ENCODE data around the gene ZDHHC13. TPM values are rescaled to one million over a fixed set of nuclear protein-coding genes. Genes with fewer than 3 reads are reported as not detected.

The ZDHHC13 gene
- total RNA-seq, 2 donors from 2014 or later: 12.2 to 12.3 TPM

DNA sequence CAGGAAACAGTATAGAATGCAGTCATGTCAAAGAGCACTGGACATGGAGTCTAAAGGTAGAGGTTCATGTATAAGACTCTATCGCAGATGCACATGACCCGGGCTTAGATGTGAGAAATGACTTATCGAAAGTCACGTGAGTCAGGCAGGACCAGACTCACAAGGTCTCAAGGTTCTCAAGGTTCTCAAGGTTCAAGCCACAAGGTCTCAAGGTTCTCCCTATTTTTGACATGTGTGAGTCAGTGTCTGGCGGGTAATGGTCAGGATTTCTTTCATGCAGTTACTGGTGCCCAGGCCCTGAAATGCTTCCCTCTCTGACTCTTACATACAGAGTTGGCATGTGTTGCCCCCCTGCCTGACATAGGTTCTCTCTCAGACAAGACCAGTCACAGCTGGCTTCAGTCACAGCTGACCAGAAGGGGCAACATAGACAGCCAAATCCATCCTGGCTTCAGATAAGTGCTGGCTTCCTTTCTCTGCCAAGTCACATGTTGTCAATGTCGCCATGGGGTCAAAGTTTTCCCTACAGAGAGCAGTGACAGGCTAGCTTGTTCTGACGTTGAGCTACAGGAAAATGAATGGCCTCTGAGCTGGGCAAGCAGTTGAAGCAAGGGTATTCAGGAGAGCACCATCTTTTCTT is 74.7 kb downstream of the ZDHHC13 start:
- no peak for DNase-seq (ENCODE audit: low spot score)
- H3K36me3 ChIP-seq: no peaks in the 10 kb centered on the region
- H3K4me1 ChIP-seq (replicated peaks): no peaks in the 10 kb centered on the region
- H3K9me3 ChIP-seq: no peaks in the 10 kb centered on the region
- WGBS: 86% methylated on average over 7 of the region's 7 CpGs
- H3K27me3 ChIP-seq (replicated peaks; ENCODE audit: insufficient read depth): no peaks in the 10 kb centered on the region
- no peak for TF ChIP-seq POLR2AphosphoS5 (IDR thresholded peaks at IDR 0.05)
- TF ChIP-seq, protein P1, sequence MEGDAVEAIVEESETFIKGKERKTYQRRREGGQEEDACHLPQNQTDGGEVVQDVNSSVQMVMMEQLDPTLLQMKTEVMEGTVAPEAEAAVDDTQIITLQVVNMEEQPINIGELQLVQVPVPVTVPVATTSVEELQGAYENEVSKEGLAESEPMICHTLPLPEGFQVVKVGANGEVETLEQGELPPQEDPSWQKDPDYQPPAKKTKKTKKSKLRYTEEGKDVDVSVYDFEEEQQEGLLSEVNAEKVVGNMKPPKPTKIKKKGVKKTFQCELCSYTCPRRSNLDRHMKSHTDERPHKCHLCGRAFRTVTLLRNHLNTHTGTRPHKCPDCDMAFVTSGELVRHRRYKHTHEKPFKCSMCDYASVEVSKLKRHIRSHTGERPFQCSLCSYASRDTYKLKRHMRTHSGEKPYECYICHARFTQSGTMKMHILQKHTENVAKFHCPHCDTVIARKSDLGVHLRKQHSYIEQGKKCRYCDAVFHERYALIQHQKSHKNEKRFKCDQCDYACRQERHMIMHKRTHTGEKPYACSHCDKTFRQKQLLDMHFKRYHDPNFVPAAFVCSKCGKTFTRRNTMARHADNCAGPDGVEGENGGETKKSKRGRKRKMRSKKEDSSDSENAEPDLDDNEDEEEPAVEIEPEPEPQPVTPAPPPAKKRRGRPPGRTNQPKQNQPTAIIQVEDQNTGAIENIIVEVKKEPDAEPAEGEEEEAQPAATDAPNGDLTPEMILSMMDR (IDR thresholded peaks at IDR 0.05): no peak
- no peak for TF ChIP-seq POLR2A (IDR thresholded peaks at IDR 0.05)
- no peak overlapping the region for H3K27ac ChIP-seq
- intact Hi-C loops (cut with DNase I): no loop called here
- no peak overlapping the region for H3K4me3 ChIP-seq

DNA sequence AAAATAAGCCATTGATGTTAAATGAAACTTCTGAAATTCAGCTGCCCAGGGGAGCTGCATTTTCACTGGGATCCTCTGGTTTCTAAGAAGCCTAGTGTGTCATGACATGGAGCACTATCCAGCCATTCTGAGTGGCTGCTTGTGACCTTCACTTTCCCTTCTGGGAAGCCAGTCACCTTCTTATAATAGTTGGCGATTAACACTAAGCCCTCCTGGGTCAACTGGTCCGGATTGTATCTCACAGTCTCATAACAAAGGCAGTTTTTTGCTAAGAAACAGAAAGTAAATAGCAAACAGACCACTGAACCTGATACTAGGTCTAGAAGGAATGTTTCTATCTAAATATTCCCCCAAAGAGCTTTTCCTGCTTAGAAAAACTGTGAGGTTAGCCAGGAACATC is 76.9 kb downstream of the ZDHHC13 start:
- no peaks in the 10 kb centered on the region for H3K27me3 ChIP-seq (replicated peaks; ENCODE audit: insufficient read depth)
- H3K9me3 ChIP-seq: no peaks in the 10 kb centered on the region
- no peak overlapping the region for H3K4me3 ChIP-seq
- H3K4me1 ChIP-seq (replicated peaks): no peaks in the 10 kb centered on the region
- no peaks in the 10 kb centered on the region for H3K36me3 ChIP-seq
- intact Hi-C loops (cut with DNase I): no loop called here
- WGBS: 70% methylated on average over 2 of the region's 2 CpGs
- no peak for DNase-seq (ENCODE audit: low spot score)
- TF ChIP-seq POLR2AphosphoS5 (IDR thresholded peaks at IDR 0.05) (no peak), POLR2A (IDR thresholded peaks at IDR 0.05) (no peak)
- TF ChIP-seq, protein P1 (IDR thresholded peaks at IDR 0.05): no peak
- no peak overlapping the region for H3K27ac ChIP-seq

DNA sequence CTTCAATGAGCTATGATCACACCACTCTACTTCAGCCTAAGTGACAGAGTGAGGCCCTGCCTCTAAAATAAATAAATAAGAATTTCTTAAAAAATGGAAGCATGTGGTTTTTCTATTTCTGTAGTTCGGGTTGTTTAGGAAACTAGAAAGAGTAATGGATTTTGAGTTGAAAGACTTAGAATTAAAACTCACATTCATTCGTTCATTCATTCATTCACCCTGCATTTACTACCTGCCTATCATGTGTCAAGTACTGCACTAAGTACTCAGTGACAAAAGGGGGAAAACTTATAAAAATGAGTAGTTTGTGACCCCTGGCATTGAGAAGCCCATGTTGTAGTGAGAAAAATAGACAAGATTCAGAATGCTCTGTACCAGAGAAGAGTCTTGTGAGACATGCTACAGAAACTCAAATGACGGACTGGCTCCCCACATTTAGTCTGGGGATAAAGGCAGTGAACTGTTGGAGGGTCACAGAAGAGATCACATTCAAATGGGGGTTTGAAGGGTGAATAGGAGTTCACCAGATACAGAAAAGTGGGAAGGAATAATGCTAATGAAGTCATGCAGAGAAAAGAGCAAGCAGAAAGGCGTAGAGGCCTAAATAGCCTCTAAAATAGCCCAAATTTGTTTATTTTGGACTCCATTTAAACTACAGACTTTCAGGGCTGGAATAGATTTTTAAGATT is 77.8 kb downstream of the ZDHHC13 start:
- Histone ChIP-seq H3K4me3 (no peak overlapping the region), H3K36me3 (no peaks in the 10 kb centered on the region), H3K9me3 (no peaks in the 10 kb centered on the region), H3K4me1 (replicated peaks) (no peaks in the 10 kb centered on the region), H3K27ac (no peak overlapping the region), H3K27me3 (replicated peaks; ENCODE audit: insufficient read depth) (no peaks in the 10 kb centered on the region)
- TF ChIP-seq POLR2AphosphoS5 (IDR thresholded peaks at IDR 0.05) (no peak), POLR2A (IDR thresholded peaks at IDR 0.05) (no peak)
- TF ChIP-seq, protein P1 (IDR thresholded peaks at IDR 0.05): no peak
- 90% methylated on average over 4 of the region's 4 CpGs for WGBS
- no peak for DNase-seq (ENCODE audit: low spot score)
- intact Hi-C loops (cut with DNase I): no loop called here

DNA sequence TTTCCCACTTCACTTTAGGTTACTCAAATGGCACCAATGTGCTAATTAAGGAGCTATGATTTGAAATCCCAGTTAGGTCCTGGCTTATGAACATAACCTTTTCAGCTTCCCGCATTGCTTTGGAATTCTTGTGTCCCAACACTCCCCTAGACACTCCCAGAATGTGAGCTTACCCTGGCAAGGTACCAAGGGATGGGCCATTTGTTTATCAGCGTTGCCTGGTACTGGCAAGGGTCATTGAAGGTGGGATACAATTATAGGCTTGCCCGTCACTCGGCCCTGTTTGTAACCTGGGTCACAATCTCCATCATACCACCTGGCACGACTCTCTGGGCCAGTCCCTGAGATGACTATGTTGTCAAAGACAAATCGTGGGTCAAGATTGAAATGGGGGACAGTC is 79.5 kb downstream of the ZDHHC13 start:
- H3K4me3 ChIP-seq: no peak overlapping the region
- WGBS: 83% methylated on average over 6 of the region's 6 CpGs
- TF ChIP-seq, protein P1 (IDR thresholded peaks at IDR 0.05): no peak
- TF ChIP-seq POLR2A (IDR thresholded peaks at IDR 0.05) (no peak), POLR2AphosphoS5 (IDR thresholded peaks at IDR 0.05) (no peak)
- H3K36me3 ChIP-seq: no peaks in the 10 kb centered on the region
- H3K4me1 ChIP-seq (replicated peaks): no peaks in the 10 kb centered on the region
- DNase-seq (ENCODE audit: low spot score): no peak
- no peaks in the 10 kb centered on the region for H3K9me3 ChIP-seq
- H3K27me3 ChIP-seq (replicated peaks; ENCODE audit: insufficient read depth): no peaks in the 10 kb centered on the region
- intact Hi-C loops (cut with DNase I): no loop called here
- no peak overlapping the region for H3K27ac ChIP-seq

DNA sequence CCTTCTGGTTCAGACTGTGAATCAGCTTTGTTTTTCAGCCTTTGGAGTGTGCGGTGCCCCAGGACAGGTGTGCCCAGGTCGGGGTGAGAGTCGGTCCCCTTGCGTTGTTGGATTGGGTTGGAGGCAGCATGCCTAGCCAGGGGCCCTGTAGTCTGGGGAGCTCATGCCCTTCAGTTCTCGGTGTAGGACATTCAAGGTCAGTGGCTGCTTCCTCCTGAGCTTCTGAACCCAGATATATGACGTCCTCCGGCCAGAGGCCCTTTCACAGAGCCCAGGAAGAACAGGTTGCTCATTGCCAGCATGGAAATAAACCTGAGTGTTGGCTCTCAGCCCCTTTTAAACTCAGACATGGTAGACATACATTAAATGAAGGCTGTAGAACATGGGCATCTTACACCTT is 82.1 kb downstream of the ZDHHC13 start:
- Histone ChIP-seq H3K27me3 (replicated peaks; ENCODE audit: insufficient read depth) (no peaks in the 10 kb centered on the region), H3K27ac (no peak overlapping the region), H3K9me3 (no peaks in the 10 kb centered on the region), H3K4me1 (replicated peaks) (no peaks in the 10 kb centered on the region), H3K4me3 (no peak overlapping the region), H3K36me3 (no peaks in the 10 kb centered on the region)
- TF ChIP-seq POLR2AphosphoS5 (IDR thresholded peaks at IDR 0.05) (no peak), POLR2A (IDR thresholded peaks at IDR 0.05) (no peak)
- TF ChIP-seq, protein P1 (IDR thresholded peaks at IDR 0.05): no peak
- intact Hi-C loops (cut with DNase I): no loop called here
- no peak for DNase-seq (ENCODE audit: low spot score)
- 95% methylated on average over 7 of the region's 7 CpGs for WGBS

All from prostate gland (tissue), 2 donors.